NCI-H1417 (cell line): ENCODE results near the gene FMNL3.

Experiments
- DNase-seq, 3 experiments: peaks; one replicate each; lab custom pipeline; 2025; lab: John Stamatoyannopoulos, UW

Gene FMNL3

GRCh38 chr12:49675137-49675536, 32.1 kb downstream of the FMNL3 start:
- DNase-seq = no peak

GRCh38 chr12:49674318-49674981, 32.8 kb downstream of the FMNL3 start:
- DNase-seq = peak in 1 of 3 experiments; percentile 65

- DNase-seq = peak; percentile 74 to 93 (median 83)
These were observed 33.5 kb downstream of the FMNL3 start for GRCh38 chr12:49673446-49674317.

- peak in 2 of 3 experiments; percentile 39 to 63 for DNase-seq
These were observed 34.6 kb downstream of the FMNL3 start for GRCh38 chr12:49672301-49673217.

GRCh38 chr12:49671031-49671765, 36.0 kb downstream of the FMNL3 start:
- DNase-seq = no peak

GRCh38 chr12:49669796-49670195, 37.4 kb downstream of the FMNL3 start:
- DNase-seq = peak in 1 of 3 experiments; percentile 25

GRCh38 chr12:49667325-49668090, 39.7 kb downstream of the FMNL3 start:
- DNase-seq = no peak

GRCh38 chr12:49666176-49666575, 41.0 kb downstream of the FMNL3 start:
- DNase-seq = no peak

GRCh38 chr12:49665384-49665783, 41.8 kb downstream of the FMNL3 start:
- no peak for DNase-seq

GRCh38 chr12:49664591-49665239, 42.5 kb downstream of the FMNL3 start:
- peak in 2 of 3 experiments; percentile 38 to 68 for DNase-seq

GRCh38 chr12:49664167-49664566, 43.0 kb downstream of the FMNL3 start:
- DNase-seq = no peak

- peak in 2 of 3 experiments; percentile 39 to 49 for DNase-seq
These were observed 44.0 kb downstream of the FMNL3 start for GRCh38 chr12:49662998-49663843.

GRCh38 chr12:49661746-49662145, 45.5 kb downstream of the FMNL3 start:
- no peak for DNase-seq

- no peak for DNase-seq
These were observed 46.0 kb downstream of the FMNL3 start for GRCh38 chr12:49661191-49661590.

- no peak for DNase-seq
These were observed 47.5 kb downstream of the FMNL3 start for GRCh38 chr12:49659753-49660152.

GRCh38 chr12:49658276-49658675, 48.9 kb downstream of the FMNL3 start:
- DNase-seq = no peak

GRCh38 chr12:49655595-49656236, 51.5 kb downstream of the FMNL3 start:
- no peak for DNase-seq

GRCh38 chr12:49654715-49655114, 52.5 kb downstream of the FMNL3 start:
- DNase-seq = no peak
